Left cardiac atrium (tissue), 4 donors: ENCODE results near the gene CCDC169. TPM values are rescaled to one million over a fixed set of nuclear protein-coding genes. Genes with fewer than 3 reads are reported as not detected.

Experiments used
- ATAC-seq, 2 donors: fragments of 200-7000 bp; cut with Tn5 transposase; one replicate each; pipeline ENCODE4 v1.9.1; 2020; ENCODE audit warnings: mild to moderate bottlenecking in 2 of 2, moderate library complexity in 2 of 2
- DNase-seq: peaks from one replicate; pipeline ENCODE4 v3.0.0-alpha.2; 2020
- intact Hi-C, 2 donors: fragments of 100-400 bp; cut with DNase I; formaldehyde crosslinking; loops; one replicate each; pipeline versions ENCODE4 v1.14.1 to v1.15.1; 2022 to 2023
- total RNA-seq, 2 donors: library from RNA; stranded (reverse); fragmentation: NEBNext Ultra II Directional; extraction: Animal tissue kit (Norgen Biotek cat#: 25700); gene quantifications; one replicate each; pipeline ENCODE4 v1.2.1, GENCODE V29; 2021
- donor health status: DM: no; HTN: yes; CAD: no.
- donor health status: DM: no; HTN: yes; CAD: no; lungs with severe emphysema.
- donor health status: DM: yes; HTN: yes; CAD: no.
- donor health status: Dilated cardiomyopathy.

CCDC169 gene
- total RNA-seq, 2 donors from 2014 or later = 0.68 to 1.8 TPM

DNA sequence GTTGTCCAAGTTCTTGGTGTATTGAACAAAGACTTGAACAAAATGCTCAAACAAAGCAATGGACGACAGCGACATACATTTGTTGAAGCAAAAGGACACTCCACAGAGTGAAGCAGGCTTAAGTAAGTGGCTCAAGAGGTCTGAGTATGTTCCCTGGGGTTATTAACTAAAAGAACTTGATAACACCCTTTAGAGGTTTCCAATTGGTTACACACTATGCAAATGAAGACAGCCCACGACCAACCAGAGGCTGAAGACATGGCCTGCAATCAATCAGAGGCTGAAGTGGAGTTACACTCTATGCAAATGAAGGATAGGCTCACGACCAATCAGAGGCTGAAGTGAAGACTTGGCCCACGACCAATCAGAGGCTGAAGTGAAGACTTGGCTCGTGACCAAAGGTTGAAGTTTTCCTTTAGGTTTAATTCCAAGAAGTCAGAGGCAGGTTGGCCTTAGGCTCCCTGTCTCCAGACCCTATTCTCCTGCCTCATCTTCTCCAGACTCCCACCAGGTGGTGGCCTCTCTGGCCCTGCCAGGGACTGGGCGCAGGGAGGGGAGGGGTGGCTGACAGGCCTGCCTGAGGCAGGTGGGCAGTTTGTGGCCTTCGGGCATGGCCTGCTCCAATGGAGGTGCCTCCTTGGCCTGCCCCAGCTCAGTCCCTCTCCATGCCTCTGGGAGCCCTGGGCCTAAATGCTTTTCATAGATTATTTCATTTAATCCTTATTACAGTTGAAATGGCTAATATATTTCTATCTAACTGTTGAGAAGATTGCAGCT, 38.1 kb downstream of the CCDC169 start:
- intact Hi-C loops = no loop called here

DNA sequence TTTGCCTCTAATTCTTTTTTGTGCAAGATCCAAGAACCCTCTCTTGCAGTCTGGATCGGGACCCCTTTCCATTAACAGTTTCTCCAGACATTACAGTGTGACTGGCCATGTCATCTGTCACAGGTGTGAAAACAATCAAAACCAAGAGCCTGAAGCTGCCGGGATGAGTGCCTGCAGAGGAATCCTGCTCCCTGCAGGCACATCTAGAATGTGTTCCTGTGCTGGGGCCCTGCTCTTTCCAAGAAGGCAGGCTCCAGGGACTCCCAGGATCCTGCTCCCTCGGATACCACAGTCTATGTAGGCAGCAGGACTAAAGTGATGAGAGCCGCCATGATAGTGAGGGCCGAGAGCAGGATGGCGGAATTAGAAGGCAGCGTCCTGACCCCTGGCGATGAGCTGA, 38.8 kb downstream of the CCDC169 start:
- ATAC-seq = no peak
- intact Hi-C loops = no loop called here
- no peak for DNase-seq

More for the DNA sequence above, 38.1 kb downstream of the CCDC169 start:
- ATAC-seq = no peak
- no peak for DNase-seq

DNA sequence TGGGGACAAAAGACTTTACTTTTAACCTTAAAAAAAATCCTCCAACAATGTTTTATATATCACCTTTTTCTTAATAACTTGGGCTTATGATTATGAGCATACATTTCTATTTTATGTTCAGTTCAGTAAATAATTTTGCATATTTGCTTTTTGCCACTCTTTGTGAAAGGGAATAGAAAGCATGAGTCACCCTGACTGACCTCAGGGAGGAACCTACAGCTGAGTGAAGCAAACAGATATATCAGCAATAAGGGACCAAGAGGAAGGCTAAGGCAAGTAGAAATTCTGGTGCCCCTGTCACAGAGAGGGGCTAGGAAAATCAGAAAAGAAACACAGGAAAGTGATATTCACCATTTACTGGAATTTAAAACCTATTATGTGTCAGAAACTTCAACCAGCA, 46.1 kb downstream of the CCDC169 start:
- DNase-seq = no peak
- intact Hi-C loops = no loop called here
- ATAC-seq = no peak

DNA sequence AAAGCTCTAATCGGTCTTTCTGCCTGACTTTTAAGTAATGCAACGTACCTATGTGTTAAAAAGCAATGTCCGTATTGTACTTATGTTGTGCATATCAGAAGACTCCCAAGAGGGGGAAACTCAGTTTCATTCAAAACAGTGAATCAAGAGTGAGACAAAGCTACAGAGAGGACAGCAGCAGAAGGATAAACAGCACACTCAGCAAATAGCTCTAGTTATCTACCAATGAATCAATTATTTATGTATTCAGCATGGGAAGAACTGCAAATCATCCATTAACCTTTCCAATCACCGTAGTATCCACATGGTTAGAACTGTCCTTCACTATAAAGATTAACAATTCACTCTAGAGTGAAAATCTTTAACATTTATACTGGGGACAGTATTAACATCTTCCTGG, 46.6 kb downstream of the CCDC169 start:
- DNase-seq = no peak
- no peak for ATAC-seq
- intact Hi-C loops = no loop called here

GRCh38 chr13:36248700-36249099, 48.9 kb downstream of the CCDC169 start:
- DNase-seq = no peak
- no peak for ATAC-seq
- intact Hi-C loops = no loop called here

DNA sequence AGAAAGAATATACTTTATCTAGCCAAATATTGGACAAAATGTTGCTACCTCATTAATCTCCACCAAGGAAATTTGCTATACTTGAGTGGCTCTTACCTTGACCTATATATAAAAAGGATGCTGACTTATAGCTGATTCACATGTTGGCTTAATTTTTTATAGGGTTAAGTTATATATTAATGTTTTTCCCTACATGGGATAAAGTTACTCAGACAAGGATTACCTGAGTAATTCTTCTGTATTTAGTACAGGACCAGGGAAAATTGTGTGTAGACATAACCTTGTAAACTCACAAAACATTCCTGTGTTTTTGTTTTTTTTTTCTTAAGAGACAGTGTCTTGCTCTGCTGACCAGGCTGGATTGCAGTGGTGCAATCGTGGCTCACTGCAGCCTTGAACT, 52.6 kb downstream of the CCDC169 start:
- intact Hi-C loops = no loop called here
- no peak for ATAC-seq
- DNase-seq = no peak

GRCh38 chr13:36244073-36244472, 53.5 kb downstream of the CCDC169 start:
- intact Hi-C loops = no loop called here
- DNase-seq = no peak
- ATAC-seq = no peak

- intact Hi-C loops = no loop called here
- DNase-seq (no peak), ATAC-seq (no peak)
Measured at GRCh38 chr13:36242761-36243160, 54.9 kb downstream of the CCDC169 start.

DNA sequence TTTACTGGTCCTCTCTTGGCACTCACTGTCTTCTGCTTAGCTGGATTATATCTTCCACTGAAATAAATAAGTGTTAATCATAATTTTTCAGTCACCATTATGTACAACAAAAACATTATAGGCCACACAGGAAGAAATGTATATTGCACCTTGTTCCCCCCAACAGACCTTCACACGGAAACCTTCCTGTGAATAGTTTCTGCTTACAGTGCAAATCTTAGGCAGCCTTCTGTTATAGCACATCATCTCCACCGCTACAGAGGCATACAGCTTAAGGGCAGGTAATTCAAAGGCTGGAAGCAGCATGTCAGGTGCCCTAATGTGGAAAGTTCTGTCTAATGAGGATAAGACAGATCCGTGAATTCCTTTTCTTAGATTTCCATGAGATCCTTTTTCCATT, 66.4 kb downstream of the CCDC169 start:
- intact Hi-C loops = no loop called here
- ATAC-seq (no peak), DNase-seq (no peak)

GRCh38 chr13:36224730-36225129, 72.9 kb downstream of the CCDC169 start:
- intact Hi-C loops = no loop called here
- ATAC-seq (no peak), DNase-seq (no peak)

DNA sequence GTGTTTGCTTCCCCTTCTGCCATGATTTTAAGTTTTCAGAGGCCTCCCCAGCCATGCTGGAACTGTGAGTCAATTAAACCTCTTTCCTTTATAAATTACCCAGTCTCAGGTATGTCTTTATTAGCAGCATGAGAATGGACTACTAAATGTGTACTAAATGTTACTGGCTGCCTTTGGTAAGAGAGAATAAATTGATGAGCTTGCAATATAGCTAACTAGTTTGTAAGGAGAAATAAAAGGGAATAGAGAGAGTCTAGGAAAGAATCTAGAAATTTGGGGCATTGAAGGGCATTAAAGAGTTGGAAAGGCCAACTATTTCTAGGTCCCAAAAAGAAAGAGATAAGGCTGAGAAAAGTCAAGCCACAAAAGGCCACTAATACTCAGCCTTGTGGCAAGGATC, 77.7 kb downstream of the CCDC169 start:
- DNase-seq = no peak
- ATAC-seq = no peak
- intact Hi-C loops = no loop called here

DNA sequence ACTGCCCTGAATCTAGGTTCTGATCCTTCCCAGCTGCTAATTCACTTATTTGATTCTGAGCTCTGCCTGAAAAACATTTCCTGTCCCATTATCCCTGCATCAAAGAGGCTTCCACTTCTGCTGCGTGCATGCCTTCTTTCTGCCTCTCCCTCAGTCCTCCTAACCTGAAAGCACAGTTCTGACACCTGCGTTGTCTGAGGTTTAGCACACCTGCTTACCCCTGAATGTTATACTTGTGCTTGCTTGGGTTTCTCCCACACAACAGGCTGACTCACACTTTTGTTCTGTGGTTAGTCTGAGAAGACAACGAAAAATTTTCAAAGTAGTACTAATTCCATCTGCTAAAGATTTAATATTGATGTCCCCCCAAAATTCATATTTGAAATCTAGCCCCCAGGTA, 80.2 kb downstream of the CCDC169 start:
- ATAC-seq (no peak), DNase-seq (no peak)
- intact Hi-C loops = no loop called here

DNA sequence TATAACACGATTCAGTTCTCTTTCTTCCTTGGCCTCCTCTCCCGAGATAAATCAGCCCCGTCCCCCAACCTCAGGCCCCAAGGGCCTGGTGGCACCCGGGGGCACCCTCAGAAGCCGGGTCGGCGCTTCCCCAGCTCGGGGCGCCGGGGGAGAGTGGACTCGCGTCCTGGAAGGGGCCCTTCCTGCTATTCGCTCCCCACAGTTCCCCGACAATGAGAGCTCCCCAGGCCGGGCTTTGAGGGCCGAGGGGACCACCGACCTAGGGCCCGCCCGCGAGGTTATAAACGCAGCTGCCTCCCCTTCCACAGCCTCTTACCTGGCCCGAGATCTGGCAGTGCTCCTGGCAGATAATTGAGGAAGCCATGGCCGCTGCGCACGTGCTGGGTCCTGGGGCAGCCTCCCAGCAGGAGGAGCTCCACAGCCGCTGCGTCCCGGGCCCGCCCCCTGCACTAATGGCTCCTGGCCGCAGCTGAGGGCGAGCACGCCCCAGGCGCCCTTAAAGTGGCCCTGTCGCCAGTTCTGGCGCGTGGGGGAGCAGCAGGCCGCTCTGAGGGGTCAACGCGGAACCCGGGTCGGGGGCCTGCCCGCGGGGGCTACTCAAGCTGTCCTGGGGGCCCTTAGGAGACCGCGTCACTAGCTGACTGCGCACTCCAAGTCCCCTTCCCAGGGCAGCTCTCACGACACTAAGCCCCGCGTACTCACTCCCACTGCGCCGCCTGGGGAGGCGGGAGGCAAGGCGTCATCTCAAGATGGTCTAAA, 83.3 kb downstream of the CCDC169 start, which contains the start of gene SOHLH2:
SOHLH2 (minus strand) TSS at position 394 of the 759 bp plus-strand sequence; CDS start at position 364, 30 bp downstream.
- DNase-seq = no peak
- intact Hi-C loops = no loop called here
- no peak for ATAC-seq

- ATAC-seq = no peak
- intact Hi-C loops = no loop called here
Measured at GRCh38 chr13:36212789-36213188, 84.8 kb downstream of the CCDC169 start.

GRCh38 chr13:36211567-36211966, 86.0 kb downstream of the CCDC169 start:
- DNase-seq = no peak
- intact Hi-C loops = no loop called here
- ATAC-seq = no peak

More at GRCh38 chr13:36212789-36213188, 84.8 kb downstream of the CCDC169 start:
- no peak for DNase-seq

DNA sequence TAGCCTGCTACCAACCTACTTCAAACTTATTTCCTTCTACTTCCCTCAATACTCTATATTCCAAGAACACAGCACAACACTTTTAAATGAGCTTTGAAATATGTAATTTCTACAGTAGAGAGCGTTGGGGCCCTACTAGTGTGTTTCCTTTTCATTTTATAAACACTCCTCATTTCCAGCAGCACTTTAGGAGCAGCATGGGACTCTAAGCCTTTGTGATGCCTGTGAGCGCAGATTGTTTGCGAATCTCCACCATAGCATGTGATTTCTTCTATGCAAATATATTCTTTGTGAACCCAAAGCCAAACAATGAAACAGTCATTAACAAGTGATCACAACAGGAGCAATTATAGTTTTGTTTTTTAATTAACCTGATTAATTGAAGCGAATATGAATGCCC, 86.9 kb downstream of the CCDC169 start:
- intact Hi-C loops = no loop called here
- ATAC-seq (no peak), DNase-seq (no peak)

DNA sequence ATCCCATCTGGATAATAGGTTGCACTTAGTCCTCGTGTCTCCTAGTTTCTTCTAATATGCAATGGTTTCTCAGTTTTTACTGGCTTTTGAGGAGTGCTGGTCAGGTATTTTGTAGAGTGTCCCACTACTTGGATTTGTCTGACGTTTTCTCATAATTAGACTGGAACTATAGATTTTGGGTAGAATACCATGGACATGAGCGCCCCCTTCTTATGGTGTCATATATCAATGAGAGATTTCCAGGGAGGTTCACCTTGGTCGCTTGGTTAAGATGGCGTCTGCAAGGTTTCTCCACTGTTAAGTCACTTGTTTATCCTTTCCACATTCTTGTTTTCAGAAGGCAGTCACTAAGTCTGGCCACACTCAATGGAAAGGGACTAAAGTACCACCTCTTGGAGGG, 89.9 kb downstream of the CCDC169 start:
- DNase-seq (no peak), ATAC-seq (no peak)
- intact Hi-C loops = no loop called here

GRCh38 chr13:36193151-36193855, 104.3 kb downstream of the CCDC169 start:
- no peak for ATAC-seq
- intact Hi-C loops = no loop called here
- DNase-seq = no peak

GRCh38 chr13:36192166-36192565, 105.4 kb downstream of the CCDC169 start:
- intact Hi-C loops = no loop called here
- ATAC-seq (no peak), DNase-seq (no peak)

- DNase-seq (no peak), ATAC-seq (no peak)
- intact Hi-C loops = no loop called here
Measured at GRCh38 chr13:36190771-36191170, 106.8 kb downstream of the CCDC169 start.
